K562 (cell line): ENCODE results near the gene S100A2. TPM values are rescaled to one million over a fixed set of nuclear protein-coding genes. Genes with fewer than 3 reads are reported as not detected.
A peak's percentile ranks its signal among the peaks of the same experiment; 100 is the strongest.

ENCODE experiments used
- ATF3 ChIP-seq, 2 experiments: fragments of 450-650 bp in 1 of 2; sonication (generic) in 1 of 2; formaldehyde crosslinking in 1 of 2; IDR thresholded peaks in 1 of 2; conservative IDR thresholded peaks in 1 of 2; 2 replicates each; pipeline versions ENCODE4 v1.6.1 to v1.8.1; 2016 to 2023; ENCODE audit warnings: mild to moderate bottlenecking in 2 of 2, moderate library complexity in 2 of 2, inconsistent platforms in 1 of 2, missing genetic modification reagents in 1 of 2
- CCAR2 ChIP-seq: fragments of 200-400 bp; formaldehyde crosslinking; IDR thresholded peaks from 2 replicates; pipeline ENCODE4 v1.6.1; 2017; ENCODE audit warnings: mild to moderate bottlenecking, low read depth, low read length
- DLX4 ChIP-seq: fragments of 250-450 bp; sonication (Bioruptor Pico); IDR thresholded peaks from 2 replicates; pipeline ENCODE4 v1.6.1; 2021; ENCODE audit warnings: mild to moderate bottlenecking
- DMBX1 ChIP-seq: fragments of 250-450 bp; sonication (Bioruptor Pico); IDR thresholded peaks from 2 replicates; pipeline ENCODE4 v1.8.0; 2022; ENCODE audit warnings: inconsistent platforms, mild to moderate bottlenecking, moderate library complexity, borderline replicate concordance
- GABPB2 ChIP-seq: fragments of 250-450 bp; sonication (Bioruptor Pico); conservative IDR thresholded peaks from 2 replicates; pipeline ENCODE4 v1.5.1; 2021; ENCODE audit warnings: mild to moderate bottlenecking
- HCFC1 ChIP-seq: IDR thresholded peaks from 2 replicates; pipeline ENCODE4 v1.6.1; 2012; ENCODE audit warnings: low read depth, low read length, improper control_type of control experiment
- HDAC6 ChIP-seq: IDR thresholded peaks from 2 replicates; pipeline ENCODE4 v1.6.1; 2012; ENCODE audit warnings: low read depth, mild to moderate bottlenecking, control low read depth, inconsistent platforms, low read length, moderate library complexity
- MGA ChIP-seq: fragments of 450-650 bp; IDR thresholded peaks from 2 replicates; pipeline ENCODE4 v1.6.1; 2016; ENCODE audit warnings: mild to moderate bottlenecking, moderate library complexity
- SMARCE1 ChIP-seq: fragments of 450-650 bp; IDR thresholded peaks from 2 replicates; pipeline ENCODE4 v1.7.1; 2016; ENCODE audit warnings: mild to moderate bottlenecking
- SMC3 ChIP-seq: conservative IDR thresholded peaks from 2 replicates; pipeline ENCODE4 v1.6.1; 2011; ENCODE audit warnings: low read depth, low read length, improper control_type of control experiment; ENCODE audit not compliant: insufficient read depth
- TCF3 ChIP-seq: sonication (generic); formaldehyde crosslinking; IDR thresholded peaks from 2 replicates; pipeline ENCODE4 v1.4.0; 2020; ENCODE audit warnings: mild to moderate bottlenecking, missing genetic modification reagents
- polyA plus RNA-seq, 8 experiments: library from polyadenylated mRNA; depleted of rRNA in 4 of 8; stranded (reverse) in 5 of 8; unstranded in 3 of 8; fragments of >200 nt; fragmentation: Nextera tagmentation in 2 of 8; fragmentation: Illumina TruSeq in 1 of 8; extraction: Ambion mirVana in 2 of 8; extraction: Trizol in 1 of 8; gene quantifications; 2 replicates each; pipeline versions ENCODE4 v1.2.1 to v1.2.3, GENCODE V29; 2011 to 2014; ENCODE audit warnings: inconsistent platforms in 1 of 8, missing spikeins in 1 of 8
- total RNA-seq, 7 experiments: library from RNA; depleted of rRNA in 6 of 7; stranded (reverse); fragments of >200 nt in 6 of 7; fragmentation: Illumina TruSeq in 2 of 7; extraction: Trizol in 2 of 7; gene quantifications; 2 replicates each; pipeline versions ENCODE4 v1.2.1 to v1.2.3, GENCODE V29; 2011 to 2021; ENCODE audit warnings: low replicate concordance in 1 of 7

The S100A2 gene
- total and polyA plus RNA-seq, 9 of the 15 experiments (the other 6 are each of a cell fraction or from before 2014, with no cell fraction given) = 0.28 to 0.65 (median 0.44) TPM; not detected in 4

GRCh38 chr1:153568367-153569099, 2.9 kb upstream of the S100A2 start (continued):
- TF ChIP-seq ATF3 (IDR thresholded peaks at IDR 0.05) = peak; percentile 28; the same call in 1 of the 2 replicates
- peak; percentile 63; the same call in 1 of the 2 replicates for TF ChIP-seq ATF3 (CRISPR knock-in tag; conservative IDR thresholded peaks at IDR 0.05)
- TF ChIP-seq TCF3 = 0 out of 2 replicates have a peak, but pooled peaks have one; percentile 18
- 0 out of 2 replicates have a peak, but pooled peaks have one; percentile 18 for TF ChIP-seq SMARCE1
- peak; percentile 33; the same call in 1 of the 2 replicates for TF ChIP-seq HCFC1
- no peak for TF ChIP-seq HDAC6
- TF ChIP-seq DLX4 (CRISPR knock-in tag) = no peak
- TF ChIP-seq MGA = no peak; the same call in 1 of the 2 replicates
- no peak for TF ChIP-seq GABPB2 (CRISPR knock-in tag)
- TF ChIP-seq CCAR2 = no peak
- TF ChIP-seq SMC3 = peak; percentile 98
- no peak for TF ChIP-seq DMBX1 (CRISPR knock-in tag)
